HG02571 (cell line): ENCODE data around the gene PDILT.

Experiments
- ATAC-seq: cut with Tn5 transposase; IDR thresholded peaks from one replicate; pipeline ENCODE4 v1.9.1; 2021; ENCODE audit warnings: mild to moderate bottlenecking, moderate library complexity; ENCODE audit not compliant: unreplicated experiment

The PDILT gene

DNA sequence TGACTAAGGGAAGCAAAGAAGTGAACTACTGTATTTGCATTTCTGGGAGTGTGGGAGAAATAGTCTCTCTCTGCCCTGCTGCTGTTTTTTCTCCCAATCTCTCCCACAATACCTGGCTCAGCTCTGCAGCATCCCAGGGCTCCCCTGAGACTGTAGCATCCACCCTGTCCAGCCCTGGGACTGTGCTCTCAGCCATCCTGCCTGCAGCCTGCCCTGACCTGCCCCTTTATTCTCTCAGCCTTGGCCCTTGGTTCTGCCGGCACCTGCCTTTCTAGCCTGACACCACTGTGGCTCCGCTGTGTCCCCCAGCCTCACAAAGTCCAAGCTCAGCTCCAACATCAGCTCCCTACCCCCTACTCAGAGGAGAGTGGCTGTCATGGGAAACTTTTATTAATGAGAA lies 1.9 kb downstream of the PDILT start:
- ATAC-seq = no peak

DNA sequence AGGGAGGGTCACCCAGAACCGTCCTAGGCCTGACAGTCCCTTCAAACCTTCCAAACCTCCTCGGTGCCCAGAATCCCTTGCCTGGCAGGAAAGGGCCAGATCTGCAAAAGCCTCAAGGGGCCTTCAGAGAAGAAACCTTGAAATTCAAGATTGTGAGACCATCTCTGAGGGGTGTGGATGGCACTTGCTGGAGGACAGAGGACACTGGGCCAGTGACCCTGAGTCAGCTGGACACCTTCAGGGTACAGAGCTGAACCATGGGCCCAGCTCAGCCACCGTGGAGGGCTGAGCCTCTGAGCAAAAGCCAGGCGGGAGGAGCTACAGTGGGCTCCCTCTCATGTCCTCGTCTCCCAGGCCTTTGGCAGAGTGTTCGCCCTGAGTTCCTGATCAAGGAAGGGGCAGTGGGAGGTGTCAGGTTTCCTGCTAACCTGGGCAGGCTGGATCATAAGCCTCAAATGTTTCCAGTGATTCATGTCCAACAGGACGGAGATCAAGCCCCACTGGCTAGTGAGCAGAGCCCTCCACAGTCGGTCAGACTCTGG lies 3.0 kb downstream of the PDILT start:
- no peak for ATAC-seq

DNA sequence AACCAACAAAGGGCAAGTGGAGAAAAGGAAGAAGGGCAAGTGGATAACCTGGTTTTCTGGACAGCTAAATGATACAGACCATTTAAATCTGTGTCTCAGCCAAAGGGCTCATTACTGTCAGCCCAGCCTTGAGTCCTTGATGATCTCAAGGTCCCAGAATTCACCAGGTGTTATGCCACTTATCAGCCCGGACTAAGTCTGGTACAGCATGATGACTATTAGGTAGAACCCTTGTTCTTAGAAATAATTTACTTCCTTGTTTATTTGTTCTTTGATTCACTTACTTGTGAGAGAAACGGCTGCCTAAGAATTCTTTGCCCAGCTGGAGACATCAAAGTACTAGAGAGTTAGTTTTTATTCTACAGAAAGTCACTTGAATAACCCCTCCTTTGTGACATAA lies 3.5 kb downstream of the PDILT start:
- no peak for ATAC-seq

GRCh38 chr16:20399185-20399584 lies 5.4 kb downstream of the PDILT start:
- no peak for ATAC-seq

DNA sequence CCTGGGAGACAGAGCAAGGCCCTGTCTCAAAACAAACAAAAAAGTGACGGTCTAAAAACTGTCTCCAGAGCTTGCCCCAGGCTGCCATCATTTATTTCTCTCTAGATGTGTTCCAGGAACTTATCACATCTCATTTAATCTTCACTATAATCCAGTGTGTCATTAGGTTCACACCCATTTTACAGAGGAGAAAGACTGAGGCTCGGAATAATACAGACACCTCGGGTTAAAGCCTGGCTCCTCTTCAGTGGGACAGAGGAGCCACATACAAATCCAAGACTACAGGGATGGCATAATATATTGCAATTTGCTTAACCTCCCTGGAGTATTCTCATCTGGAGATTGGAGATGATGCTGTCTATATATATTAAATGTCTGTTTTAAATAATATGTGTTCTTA lies 5.9 kb downstream of the PDILT start:
- no peak for ATAC-seq

DNA sequence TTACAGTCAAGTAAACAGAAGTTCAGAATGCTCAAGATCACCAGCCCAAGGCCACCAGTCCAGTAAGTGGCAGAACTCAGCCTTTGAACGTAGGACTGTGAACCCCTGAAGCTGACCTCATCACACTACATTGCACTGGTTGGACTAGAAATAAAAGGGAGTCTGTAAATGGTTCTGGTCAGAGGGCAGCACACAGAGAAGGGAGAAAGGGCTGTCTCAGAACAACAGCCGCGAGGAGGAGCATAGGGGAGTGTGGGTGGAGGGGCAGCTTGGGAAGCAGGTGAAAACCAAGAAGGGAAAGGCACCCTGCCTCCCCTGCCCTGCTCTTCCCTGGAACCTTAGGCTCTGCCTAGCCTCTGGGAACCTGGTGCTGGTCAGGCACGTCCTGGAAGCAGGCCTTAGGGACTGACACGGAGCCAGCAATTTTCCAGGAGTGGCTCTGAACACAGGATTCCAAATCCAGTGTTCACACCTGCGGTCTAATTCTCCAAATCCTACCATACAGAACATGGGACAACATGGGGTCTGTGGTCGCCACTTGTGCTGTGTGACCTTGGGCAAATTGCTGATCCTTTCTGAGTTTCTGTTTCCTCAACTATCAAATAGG lies 7.0 kb downstream of the PDILT start:
- ATAC-seq = no peak

- no peak for ATAC-seq
Observed at GRCh38 chr16:20396846-20397467, 7.6 kb downstream of the PDILT start.

GRCh38 chr16:20395946-20396345 lies 8.6 kb downstream of the PDILT start:
- no peak for ATAC-seq

GRCh38 chr16:20393801-20394577 lies 10.5 kb downstream of the PDILT start:
- ATAC-seq = no peak

GRCh38 chr16:20391045-20391444 lies 13.5 kb downstream of the PDILT start:
- ATAC-seq = no peak

DNA sequence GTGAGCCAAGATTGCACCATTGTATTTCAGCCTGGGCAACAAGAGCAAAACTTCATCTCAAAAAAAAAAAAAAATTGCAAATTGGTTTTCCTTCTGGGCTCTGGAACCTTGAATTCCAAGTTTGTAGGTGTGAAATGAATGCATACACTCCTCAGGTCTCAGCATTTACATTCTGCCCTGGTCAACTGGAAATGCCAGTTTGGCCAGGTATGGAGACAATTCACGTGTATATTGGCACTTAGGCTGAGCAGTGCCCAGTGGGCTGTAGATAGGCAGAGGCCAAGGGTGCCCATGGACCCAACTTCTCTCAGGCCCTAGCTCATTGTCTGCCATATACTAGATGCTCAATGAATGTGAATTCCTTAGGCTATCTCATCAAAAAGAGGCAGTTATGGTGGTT lies 15.7 kb downstream of the PDILT start:
- ATAC-seq = no peak

DNA sequence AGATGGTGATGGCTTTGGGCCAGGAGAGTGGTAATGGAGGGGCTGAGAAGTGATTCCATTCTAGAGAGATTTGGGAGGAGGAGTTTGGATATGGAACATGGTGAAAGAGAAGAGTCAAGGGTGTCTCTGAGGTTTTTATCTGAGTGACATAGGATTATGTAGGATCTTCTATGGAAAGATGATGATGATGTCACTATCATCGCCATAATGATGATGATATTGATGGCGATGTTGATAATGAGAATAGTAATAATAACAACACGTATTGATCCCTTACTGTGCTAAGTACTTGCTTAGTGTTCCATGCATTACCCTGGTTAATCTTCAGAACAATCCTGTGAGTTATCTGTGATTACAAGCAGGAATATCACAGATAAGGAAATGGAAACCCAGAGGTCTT lies 16.6 kb downstream of the PDILT start:
- ATAC-seq = no peak

- ATAC-seq = no peak
Observed at GRCh38 chr16:20385844-20386832, 18.4 kb downstream of the PDILT start.

DNA sequence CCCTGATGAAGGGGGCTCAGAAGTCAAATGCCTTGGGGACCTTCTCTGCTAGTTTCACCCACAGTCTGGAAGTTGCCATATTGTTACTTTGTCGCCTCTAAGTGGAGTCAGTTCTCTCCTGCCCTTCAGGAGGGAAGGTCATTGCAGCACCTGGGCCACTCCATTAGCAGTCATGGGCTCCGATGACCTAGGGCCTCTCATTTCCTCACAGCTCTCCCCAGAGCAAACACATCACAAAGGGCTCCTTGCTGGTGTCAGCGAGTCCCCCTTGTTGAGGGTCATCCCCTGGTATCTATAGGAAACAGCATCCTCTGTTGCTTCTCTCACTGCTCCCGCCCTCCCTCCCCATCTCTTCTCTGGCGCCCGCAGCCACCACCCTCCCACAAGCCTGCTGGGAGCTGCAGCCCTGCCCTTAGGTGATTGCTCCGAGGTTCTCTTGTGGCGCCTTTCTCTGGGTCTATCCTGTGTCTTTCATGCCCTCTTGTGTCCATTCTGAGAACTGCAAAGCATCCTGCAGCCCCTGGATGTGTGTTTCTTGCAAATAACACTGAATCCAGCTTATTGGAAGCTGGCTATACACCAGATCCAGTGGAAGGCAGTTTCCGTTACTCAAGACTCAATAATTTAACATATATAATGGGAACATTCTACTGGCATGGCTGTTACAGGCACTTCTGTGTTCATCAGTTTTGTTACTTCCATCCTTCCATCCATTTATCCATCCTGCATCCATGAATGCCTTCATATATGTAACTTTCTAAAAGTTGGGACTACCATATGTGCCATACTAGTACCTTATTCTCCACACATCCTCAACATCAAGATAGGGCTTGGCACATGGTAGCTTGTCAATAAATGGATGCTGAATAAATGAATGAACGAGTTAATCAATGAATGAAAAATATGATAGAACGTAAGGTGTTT lies 21.2 kb downstream of the PDILT start:
- no peak for ATAC-seq

DNA sequence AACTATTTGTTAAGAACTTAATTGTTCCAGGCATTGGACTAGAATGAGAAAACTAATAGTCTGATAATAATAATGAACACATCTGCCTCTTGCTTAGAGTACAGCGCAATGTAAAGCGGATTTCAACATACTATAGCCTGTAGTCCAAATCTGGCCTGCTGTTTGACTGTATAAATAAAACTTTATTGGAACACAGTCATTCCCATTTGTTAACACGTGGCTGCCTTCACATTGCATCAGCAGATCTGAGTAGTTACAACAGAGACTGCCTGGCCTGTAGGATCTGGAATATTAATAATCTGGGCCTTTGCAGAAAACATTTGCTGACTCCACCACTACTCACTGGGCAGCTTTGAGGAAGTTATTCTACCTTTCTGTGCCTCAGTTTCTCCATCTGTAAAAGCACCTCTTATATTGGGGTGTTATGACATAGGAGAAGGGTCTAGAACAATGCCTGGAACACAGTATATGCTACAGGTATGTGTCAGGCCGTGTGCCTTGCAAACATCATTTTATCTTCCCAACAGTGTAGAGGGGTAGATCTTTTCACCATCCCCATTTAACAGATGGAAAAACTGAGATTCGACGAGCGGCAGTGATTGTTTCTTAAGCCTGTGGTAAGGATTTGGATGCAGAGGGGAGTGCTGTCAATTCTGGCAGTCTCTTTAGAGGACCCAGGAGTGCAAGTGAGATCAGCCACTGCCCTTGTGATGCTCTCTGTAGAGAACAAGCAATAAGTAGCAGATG lies 22.2 kb downstream of the PDILT start:
- no peak for ATAC-seq

GRCh38 chr16:20380782-20381181 lies 23.8 kb downstream of the PDILT start:
- ATAC-seq = no peak

- ATAC-seq = no peak
Observed at GRCh38 chr16:20377181-20377580, 27.4 kb downstream of the PDILT start.

- no peak for ATAC-seq
Observed at GRCh38 chr16:20372701-20373100, 31.8 kb downstream of the PDILT start.

GRCh38 chr16:20369452-20370054 lies 35.0 kb downstream of the PDILT start:
- no peak for ATAC-seq
